CD4-positive, alpha-beta memory T cell (primary cell): ENCODE results near the gene HSD17B3. TPM values are rescaled to one million over a fixed set of nuclear protein-coding genes. Genes with fewer than 3 reads are reported as not detected.
A peak's percentile ranks its signal among the peaks of the same experiment; 100 is the strongest.

Experiments
- CTCF ChIA-PET: fragments of 350-600 bp; sonication (Branson Sonifier 250); formaldehyde crosslinking; loops from one replicate; lab custom pipeline; 2021; ENCODE audit warnings: inconsistent platforms; ENCODE audit not compliant: partially characterized antibody; lab: Charles Lee
- POLR2A ChIA-PET: fragments of 350-600 bp; sonication (Branson Sonifier 250); formaldehyde crosslinking; loops from one replicate; lab custom pipeline; 2021; ENCODE audit not compliant: partially characterized antibody; lab: Charles Lee
- DNase-seq, 5 donors: peaks; one replicate each; pipeline versions ENCODE4 v3.0.0 to v3.0.0-alpha.2; 2020 to 2022; ENCODE audit warnings: mixed read lengths in 1 of 5
- H3K27ac ChIP-seq: one replicate; pipeline ENCODE4 v1.7.0; 2013; ENCODE audit warnings: low read depth, low read length
- H3K27me3 ChIP-seq: 2 replicates; pipeline ENCODE4 v1.7.0; 2013; ENCODE audit warnings: mild to moderate bottlenecking, low read length, moderate library complexity; ENCODE audit not compliant: insufficient read depth
- H3K36me3 ChIP-seq: 2 replicates; pipeline ENCODE4 v1.7.0; 2013; ENCODE audit warnings: mild to moderate bottlenecking, low read length, moderate library complexity; ENCODE audit not compliant: insufficient read depth
- H3K4me1 ChIP-seq: 2 replicates; pipeline ENCODE4 v1.7.0; 2013; ENCODE audit warnings: mild to moderate bottlenecking, low read length, moderate library complexity; ENCODE audit not compliant: insufficient read depth
- H3K4me3 ChIP-seq, 2 donors: one replicate each; pipeline ENCODE4 v1.7.0; 2013; ENCODE audit warnings: low read length in 2 of 2, mild to moderate bottlenecking in 1 of 2
- H3K9me3 ChIP-seq, 2 donors: one replicate each; pipeline ENCODE4 v1.7.0; 2013; ENCODE audit warnings: low read length in 2 of 2, control low read depth in 1 of 2; ENCODE audit not compliant: control insufficient read depth in 1 of 2
- H3K27ac Mint-ChIP-seq, 7 donors: one replicate each; pipeline ENCODE4 v1.8.0; 2020 to 2021; ENCODE audit warnings: mixed read lengths in 7 of 7, mild to moderate bottlenecking in 6 of 7, inconsistent platforms in 3 of 7, moderate library complexity in 3 of 7
- H3K27me3 Mint-ChIP-seq, 2 donors: one replicate each; pipeline ENCODE4 v1.8.0; 2020 to 2021; ENCODE audit warnings: mixed read lengths in 2 of 2
- H3K36me3 Mint-ChIP-seq, 2 donors: one replicate each; pipeline ENCODE4 v1.8.0; 2020 to 2021; ENCODE audit warnings: mixed read lengths in 2 of 2, inconsistent platforms in 1 of 2, mild to moderate bottlenecking in 1 of 2
- H3K4me1 Mint-ChIP-seq, 4 donors: one replicate each; pipeline ENCODE4 v1.8.0; 2020 to 2021; ENCODE audit warnings: mixed read lengths in 4 of 4, mild to moderate bottlenecking in 1 of 4
- H3K4me3 Mint-ChIP-seq, 8 donors: one replicate each; pipeline ENCODE4 v1.8.0; 2020 to 2021; ENCODE audit warnings: mixed read lengths in 8 of 8, mild to moderate bottlenecking in 7 of 8, moderate library complexity in 6 of 8, inconsistent platforms in 3 of 8
- H3K9me3 Mint-ChIP-seq, 8 donors: one replicate each; pipeline ENCODE4 v1.8.0; 2020 to 2021; ENCODE audit warnings: mixed read lengths in 8 of 8, mild to moderate bottlenecking in 5 of 8, inconsistent platforms in 3 of 8, moderate library complexity in 1 of 8
- intact Hi-C: fragments of 100-400 bp; cut with micrococcal nuclease; formaldehyde crosslinking; loops from one replicate; pipeline ENCODE4 v1.15.1; 2023
- polyA plus RNA-seq, 2 donors: library from polyadenylated mRNA; unstranded; fragments of 300-500 nt; fragmentation: Illumina TruSeq; gene quantifications; one replicate each; pipeline ENCODE4 v1.2.3, GENCODE V29; 2021
- total RNA-seq, 2 experiments: library from RNA; stranded (reverse); gene quantifications; one replicate each; pipeline ENCODE4 v1.2.3, GENCODE V29; 2021

HSD17B3 gene
- total and polyA plus RNA-seq, 4 experiments from 2014 or later, result 1.8 to 2.1 TPM; not detected in 2

DNA sequence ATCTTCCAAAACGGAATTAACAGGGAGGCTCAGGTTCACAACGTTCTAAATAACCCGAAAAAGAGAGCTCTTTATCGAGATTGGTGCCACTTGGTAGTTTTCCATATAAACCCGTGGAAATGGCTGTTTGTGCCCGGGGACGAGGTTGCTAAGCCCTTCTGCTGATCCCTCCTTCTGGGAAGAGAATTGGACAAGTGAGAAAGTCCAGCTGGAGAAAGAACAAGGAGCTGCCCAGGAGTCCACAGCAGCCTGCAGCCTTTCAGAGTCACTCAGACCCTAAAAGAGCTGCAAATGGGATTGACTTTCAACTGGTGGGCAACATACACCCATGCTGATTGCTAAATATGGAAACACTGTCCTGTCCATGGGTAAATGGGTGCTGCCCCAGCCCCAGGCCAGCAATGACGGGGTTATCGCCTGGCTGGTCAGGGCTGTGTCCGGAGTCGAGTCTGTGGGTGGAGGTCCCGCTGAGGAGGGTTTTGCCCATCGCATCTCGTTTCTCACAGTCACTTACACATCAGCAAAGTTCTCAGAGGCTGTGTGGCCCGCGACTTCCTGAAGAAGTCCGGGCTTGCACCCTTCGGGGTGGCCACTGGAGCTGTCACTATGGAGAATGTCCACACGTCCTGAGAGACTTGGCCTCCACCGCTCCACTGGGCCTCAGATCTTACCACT, 40.7 kb upstream of the HSD17B3 start:
- DNase-seq, result no peak
- Mint-ChIP-seq H3K9me3 (no peaks in the 10 kb centered on the region), H3K4me3 (no peak overlapping the region), H3K4me1 (peaks cover 0 to 3% (median 0%) of the 10 kb centered on the region in 4 donors), H3K27me3 (no peaks in the 10 kb centered on the region), H3K27ac (no peak overlapping the region), H3K36me3 (peaks cover 5 to 12% of the 10 kb centered on the region in 2 donors)
- Histone ChIP-seq H3K36me3 (no peaks in the 10 kb centered on the region), H3K27ac (no peak overlapping the region), H3K9me3 (no peaks in the 10 kb centered on the region), H3K4me3 (no peak overlapping the region), H3K4me1 (no peaks in the 10 kb centered on the region), H3K27me3 (no peaks in the 10 kb centered on the region)
- intact Hi-C loops, result no loop called here
- POLR2A ChIA-PET, result no interaction called here
- CTCF ChIA-PET, result interaction anchor here (1.0 kb wide), 1 partner anchor 99 kb away, joined by 3 read pairs; no protein-coding TSS in a partner anchor

DNA sequence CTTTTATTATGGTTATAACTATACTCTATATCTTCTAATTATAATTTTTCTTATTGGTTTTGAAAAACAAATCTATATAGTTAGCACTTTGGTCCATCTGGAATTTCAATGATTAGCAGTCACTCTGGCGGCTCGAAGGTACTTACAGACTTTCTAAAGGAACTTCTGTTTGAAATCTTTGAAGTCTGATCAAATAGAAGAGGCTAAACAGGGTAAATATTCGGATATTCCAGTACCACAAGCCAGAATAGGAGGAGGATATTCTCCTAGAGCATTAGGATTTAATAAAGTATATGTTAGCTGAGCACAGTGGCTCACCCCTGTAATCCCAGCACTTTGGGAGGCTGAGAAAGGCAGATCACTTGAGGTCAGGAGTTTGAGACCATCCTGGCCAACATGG, 38.7 kb upstream of the HSD17B3 start:
- no peak for DNase-seq
- no peaks in the 10 kb centered on the region for H3K27me3 ChIP-seq
- Mint-ChIP-seq H3K4me1 (peaks cover 0 to 3% (median 0%) of the 10 kb centered on the region in 4 donors), H3K4me3 (no peak overlapping the region), H3K9me3 (no peaks in the 10 kb centered on the region), H3K27me3 (no peaks in the 10 kb centered on the region), H3K36me3 (peaks cover 5 to 8% of the 10 kb centered on the region in 2 donors), H3K27ac (no peak overlapping the region)
- no peaks in the 10 kb centered on the region for H3K9me3 ChIP-seq
- intact Hi-C loops, result no loop called here
- no peak overlapping the region for H3K4me3 ChIP-seq
- POLR2A ChIA-PET, result no interaction called here
- H3K4me1 ChIP-seq, result no peaks in the 10 kb centered on the region
- H3K27ac ChIP-seq, result no peak overlapping the region
- CTCF ChIA-PET, result no interaction called here
- no peaks in the 10 kb centered on the region for H3K36me3 ChIP-seq

DNA sequence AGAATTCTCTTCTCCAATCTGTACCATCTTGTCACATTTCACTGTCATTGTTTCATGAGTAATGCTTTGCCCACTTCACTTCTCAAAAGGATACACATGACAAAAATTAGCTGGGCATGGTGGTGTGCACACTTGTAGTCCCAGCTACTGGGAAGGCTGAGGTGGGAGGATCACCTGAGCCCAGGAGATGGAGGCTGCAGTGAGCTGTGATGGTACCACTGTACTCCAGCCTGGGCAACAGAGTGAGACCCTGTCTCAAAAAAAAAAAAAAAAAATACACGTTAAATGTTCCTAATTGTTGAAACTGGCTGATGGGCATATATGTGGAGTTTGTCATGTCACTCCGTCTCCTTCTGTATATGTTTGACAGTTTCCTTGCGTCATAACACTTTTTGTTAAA, 36.3 kb upstream of the HSD17B3 start:
- Mint-ChIP-seq H3K4me3 (no peak overlapping the region), H3K27me3 (no peaks in the 10 kb centered on the region), H3K27ac (no peak overlapping the region), H3K4me1 (no peaks in the 10 kb centered on the region), H3K9me3 (no peaks in the 10 kb centered on the region), H3K36me3 (peaks cover 4 to 13% of the 10 kb centered on the region in 2 donors)
- no peak overlapping the region for H3K27ac ChIP-seq
- H3K4me1 ChIP-seq, result no peaks in the 10 kb centered on the region
- no peak overlapping the region for H3K4me3 ChIP-seq
- ChIA-PET CTCF (interaction anchor here (1.3 to 1.4 kb wide), 2 partner anchors 9 to 10 kb away, joined by 3 read pairs; no protein-coding TSS in a partner anchor), POLR2A (no interaction called here)
- no peaks in the 10 kb centered on the region for H3K27me3 ChIP-seq
- no peak for DNase-seq
- H3K9me3 ChIP-seq, result no peaks in the 10 kb centered on the region
- no peaks in the 10 kb centered on the region for H3K36me3 ChIP-seq
- intact Hi-C loops, result no loop called here

DNA sequence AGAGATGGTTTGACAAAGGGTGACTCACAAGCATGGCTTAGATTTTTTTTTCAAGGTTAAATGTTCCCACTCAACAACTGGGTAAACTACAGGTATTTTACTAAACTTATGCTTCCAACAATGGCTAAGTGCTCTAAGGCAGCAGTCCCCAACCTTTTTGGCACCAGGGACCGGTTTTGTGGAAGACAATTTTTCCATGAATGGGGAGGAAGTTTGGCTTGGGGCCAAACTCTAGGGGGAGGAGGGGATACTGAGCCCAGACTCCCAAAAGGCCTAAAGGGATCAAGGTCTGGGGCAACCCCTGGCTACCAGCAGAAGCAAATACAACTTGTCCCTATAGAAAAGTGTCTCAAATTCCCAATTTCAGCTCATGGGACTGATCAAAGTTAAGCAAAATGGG, 32.0 kb upstream of the HSD17B3 start:
- Mint-ChIP-seq H3K4me1 (no peaks in the 10 kb centered on the region), H3K36me3 (peaks cover 1 to 8% of the 10 kb centered on the region in 2 donors), H3K27ac (no peak overlapping the region), H3K9me3 (no peaks in the 10 kb centered on the region), H3K4me3 (no peak overlapping the region), H3K27me3 (no peaks in the 10 kb centered on the region)
- H3K4me1 ChIP-seq, result no peaks in the 10 kb centered on the region
- ChIA-PET CTCF (no interaction called here), POLR2A (no interaction called here)
- no peaks in the 10 kb centered on the region for H3K27me3 ChIP-seq
- DNase-seq, result no peak
- H3K9me3 ChIP-seq, result no peaks in the 10 kb centered on the region
- intact Hi-C loops, result no loop called here
- H3K4me3 ChIP-seq, result no peak overlapping the region
- H3K27ac ChIP-seq, result no peak overlapping the region
- H3K36me3 ChIP-seq, result no peaks in the 10 kb centered on the region

DNA sequence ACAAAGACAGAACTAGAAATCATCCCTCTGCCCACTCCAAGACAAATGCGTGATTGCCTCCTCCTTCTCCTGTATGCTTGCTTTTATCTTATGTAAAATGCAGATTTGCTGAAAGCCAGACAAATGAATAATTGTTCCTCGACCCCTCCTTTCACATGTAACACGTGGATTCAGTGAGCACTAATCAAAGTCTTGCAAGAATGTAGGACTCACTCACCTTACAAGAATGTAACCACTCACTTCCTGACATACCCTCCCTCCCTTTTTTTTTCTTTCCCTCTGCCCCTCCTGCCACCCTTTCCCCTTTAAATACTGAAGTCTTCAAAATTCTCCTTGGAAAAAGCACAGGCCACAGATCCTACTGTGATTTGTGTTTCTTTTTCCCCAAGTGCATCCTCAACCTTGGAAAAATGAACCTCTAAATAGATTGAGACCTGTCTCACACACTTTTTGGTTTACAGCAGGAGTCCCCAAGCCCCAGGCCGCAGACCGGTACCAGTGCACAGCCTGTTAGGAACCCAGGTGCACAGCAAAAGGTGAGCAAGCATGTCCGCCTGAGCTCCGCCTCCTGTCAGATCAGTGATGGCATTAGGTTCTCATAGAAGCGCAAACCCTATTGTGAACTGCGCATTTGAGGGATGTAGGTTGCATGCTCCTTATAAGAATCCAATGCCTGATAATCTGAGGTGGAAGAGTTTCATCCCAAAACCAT, 29.4 kb upstream of the HSD17B3 start:
- no peaks in the 10 kb centered on the region for H3K9me3 ChIP-seq
- H3K36me3 ChIP-seq, result no peaks in the 10 kb centered on the region
- Mint-ChIP-seq H3K4me1 (no peaks in the 10 kb centered on the region), H3K4me3 (no peak overlapping the region), H3K9me3 (no peaks in the 10 kb centered on the region), H3K27ac (peak overlapping the region in 1 of 7 donors; percentile 7), H3K36me3 (peaks cover 1 to 8% of the 10 kb centered on the region in 2 donors), H3K27me3 (no peaks in the 10 kb centered on the region)
- intact Hi-C loops, result no loop called here
- ChIA-PET CTCF (interaction anchor here (0.5 kb wide), 1 partner anchor 43 kb away, joined by 3 read pairs; no protein-coding TSS in a partner anchor), POLR2A (no interaction called here)
- H3K27ac ChIP-seq, result no peak overlapping the region
- H3K27me3 ChIP-seq, result no peaks in the 10 kb centered on the region
- H3K4me1 ChIP-seq, result no peaks in the 10 kb centered on the region
- H3K4me3 ChIP-seq, result no peak overlapping the region
- DNase-seq, result no peak

DNA sequence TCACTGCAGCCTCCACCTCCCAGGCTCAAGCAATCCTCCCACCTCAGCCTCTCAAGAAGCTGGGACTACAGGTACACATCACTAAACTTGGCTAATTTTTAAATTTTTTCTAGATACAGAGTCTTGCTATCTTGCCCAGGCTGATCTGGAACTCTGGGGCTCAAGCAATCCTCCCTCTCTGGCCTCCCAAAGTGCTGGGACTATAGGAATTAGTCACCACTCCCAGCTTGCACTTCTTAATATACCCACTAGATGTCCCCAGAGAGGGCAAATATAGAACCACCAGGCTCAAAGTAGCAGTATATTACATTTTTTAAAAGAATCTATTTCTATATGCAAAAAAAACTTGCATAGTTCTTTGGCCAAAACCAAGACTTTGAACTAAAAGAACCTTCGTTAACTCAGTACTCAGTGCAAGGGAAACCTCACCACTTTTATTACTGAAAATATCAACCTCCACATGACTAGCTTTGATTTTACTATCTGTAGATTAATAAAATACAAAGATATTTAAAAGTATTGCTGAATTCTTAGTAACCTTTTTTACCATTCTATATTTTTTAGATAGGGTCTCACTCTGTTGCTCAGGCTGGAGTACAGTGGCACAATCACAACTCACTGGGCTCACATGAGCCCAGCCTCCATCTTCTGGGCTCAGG, 25.8 kb upstream of the HSD17B3 start:
- no peaks in the 10 kb centered on the region for H3K4me1 ChIP-seq
- Mint-ChIP-seq H3K9me3 (no peaks in the 10 kb centered on the region), H3K27me3 (no peaks in the 10 kb centered on the region), H3K36me3 (peaks cover 1 to 8% of the 10 kb centered on the region in 2 donors), H3K4me3 (no peak overlapping the region), H3K27ac (peak overlapping the region in 1 of 7 donors; percentile 29), H3K4me1 (no peaks in the 10 kb centered on the region)
- intact Hi-C loops, result loop anchor here (1.0 to 2.0 kb wide), 5 partner anchors 90 to 339 kb away; partner anchors contain the start of genes HABP4 and ZNF367
- peak; percentile 46 to 66 (median 54) for DNase-seq
- H3K4me3 ChIP-seq, result no peak overlapping the region
- no peaks in the 10 kb centered on the region for H3K9me3 ChIP-seq
- no peaks in the 10 kb centered on the region for H3K27me3 ChIP-seq
- ChIA-PET POLR2A (interaction anchor here (0.8 to 2.8 kb wide), 6 partner anchors 86 to 239 kb away, joined by 3 to 13 read pairs (median 4); no protein-coding TSS in a partner anchor), CTCF (interaction anchor here (0.7 to 5.4 kb wide), 21 partner anchors 11 to 342 kb away, joined by 3 to 38 read pairs (median 4); partner anchors contain the start of genes HABP4 and PRXL2C)
- H3K27ac ChIP-seq, result no peak overlapping the region
- no peaks in the 10 kb centered on the region for H3K36me3 ChIP-seq

DNA sequence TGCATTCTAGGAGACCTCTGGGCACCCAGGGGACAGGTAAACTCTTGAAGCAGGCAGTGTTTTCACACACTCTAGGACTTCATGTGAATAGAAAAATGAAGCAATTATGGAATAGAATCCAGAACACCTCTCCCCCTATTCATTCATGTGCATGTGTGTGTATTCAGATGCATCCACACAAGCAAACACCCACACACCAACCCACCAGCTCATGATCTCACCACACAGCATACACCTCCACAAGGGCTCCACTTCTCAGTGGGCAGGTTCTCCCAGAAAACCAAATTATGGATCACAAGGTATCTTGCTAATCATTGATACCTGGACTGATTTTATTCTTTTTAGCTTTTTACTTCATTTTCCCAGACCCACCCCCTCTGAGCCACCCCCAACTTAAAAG, 21.2 kb upstream of the HSD17B3 start:
- Histone ChIP-seq H3K27me3 (no peaks in the 10 kb centered on the region), H3K4me1 (no peaks in the 10 kb centered on the region), H3K36me3 (no peaks in the 10 kb centered on the region), H3K4me3 (no peak overlapping the region), H3K9me3 (no peaks in the 10 kb centered on the region), H3K27ac (no peak overlapping the region)
- no peaks in the 10 kb centered on the region for H3K4me1 Mint-ChIP-seq
- DNase-seq, result no peak
- no peak overlapping the region for H3K4me3 Mint-ChIP-seq
- H3K27ac Mint-ChIP-seq, result peak overlapping the region in 3 of 7 donors; percentile 21 to 36 (median 35)
- no peaks in the 10 kb centered on the region for H3K9me3 Mint-ChIP-seq
- ChIA-PET CTCF (interaction anchor here (1.1 kb wide), 1 partner anchor 343 kb away, joined by 3 read pairs; no protein-coding TSS in a partner anchor), POLR2A (no interaction called here)
- intact Hi-C loops, result no loop called here
- H3K36me3 Mint-ChIP-seq, result peaks cover 13 to 17% of the 10 kb centered on the region in 2 donors
- no peaks in the 10 kb centered on the region for H3K27me3 Mint-ChIP-seq
